Ureter (tissue), 1 donor: ENCODE results near the gene MAP2K5. TPM values are rescaled to one million over a fixed set of nuclear protein-coding genes. Genes with fewer than 3 reads are reported as not detected.

ENCODE experiments used
- DNase-seq: peaks from one replicate; pipeline ENCODE4 v3.0.0-alpha.2; 2020; ENCODE audit warnings: low spot score
- total RNA-seq: library from RNA; stranded (reverse); gene quantifications from one replicate; pipeline ENCODE4 v1.2.4, GENCODE V29; 2023
- donor health status: DM: yes; HTN: yes; CAD: no.

Gene MAP2K5
- total RNA-seq, 1 donor from 2014 or later = 31.1 TPM

DNA sequence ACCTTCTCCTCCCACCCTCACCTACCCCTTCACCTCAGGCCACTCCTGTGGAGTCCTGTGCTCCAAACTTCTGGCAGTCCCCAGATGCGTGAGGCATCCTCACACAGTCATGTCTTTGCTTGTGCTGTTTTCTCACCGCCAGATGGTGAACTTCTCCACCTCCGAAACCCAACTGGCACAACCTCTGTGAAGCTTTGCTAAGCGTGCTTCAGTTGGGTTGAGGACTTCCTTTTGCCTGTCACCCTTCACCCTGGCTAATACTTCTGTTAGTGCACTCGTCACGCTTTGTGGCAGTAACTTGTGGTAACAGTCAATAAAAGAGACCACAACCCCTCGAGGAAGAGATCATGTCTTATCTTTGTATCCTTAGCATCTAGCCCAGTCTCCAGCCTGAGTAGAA lies 240.8 kb downstream of the MAP2K5 start:
- no peak for DNase-seq

DNA sequence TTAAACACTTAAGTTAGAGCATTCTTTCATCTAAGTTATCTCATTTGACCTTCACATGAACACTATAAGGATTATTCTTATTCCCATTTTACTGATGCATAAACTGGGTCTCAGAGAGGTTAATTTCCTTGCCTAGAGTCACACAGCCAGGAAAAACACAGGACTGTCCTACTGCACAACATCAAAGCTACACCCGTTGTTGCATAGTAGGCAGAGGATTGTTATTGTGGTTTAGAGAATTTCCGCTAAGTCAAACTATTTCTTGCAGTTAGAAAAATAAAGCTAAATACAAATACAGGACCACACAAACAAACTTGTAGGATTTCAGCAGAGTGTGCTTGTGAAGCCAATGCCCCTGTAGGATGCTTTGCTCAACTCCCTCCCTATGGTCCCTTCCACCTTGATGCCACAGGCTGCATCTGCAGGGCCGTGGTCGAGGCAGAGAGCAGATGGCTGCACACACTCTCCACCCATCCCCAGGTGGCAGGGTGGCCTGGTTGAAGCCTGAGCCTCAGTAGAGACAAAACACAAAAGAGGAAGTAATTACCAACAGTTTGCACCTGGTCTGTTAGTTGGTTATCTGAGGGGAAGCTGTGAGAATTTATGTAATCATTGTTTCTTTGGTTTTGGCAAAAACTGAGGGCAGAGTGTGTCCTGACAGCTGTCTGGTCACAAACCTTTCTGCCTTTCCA lies 241.7 kb downstream of the MAP2K5 start:
- DNase-seq = no peak

DNA sequence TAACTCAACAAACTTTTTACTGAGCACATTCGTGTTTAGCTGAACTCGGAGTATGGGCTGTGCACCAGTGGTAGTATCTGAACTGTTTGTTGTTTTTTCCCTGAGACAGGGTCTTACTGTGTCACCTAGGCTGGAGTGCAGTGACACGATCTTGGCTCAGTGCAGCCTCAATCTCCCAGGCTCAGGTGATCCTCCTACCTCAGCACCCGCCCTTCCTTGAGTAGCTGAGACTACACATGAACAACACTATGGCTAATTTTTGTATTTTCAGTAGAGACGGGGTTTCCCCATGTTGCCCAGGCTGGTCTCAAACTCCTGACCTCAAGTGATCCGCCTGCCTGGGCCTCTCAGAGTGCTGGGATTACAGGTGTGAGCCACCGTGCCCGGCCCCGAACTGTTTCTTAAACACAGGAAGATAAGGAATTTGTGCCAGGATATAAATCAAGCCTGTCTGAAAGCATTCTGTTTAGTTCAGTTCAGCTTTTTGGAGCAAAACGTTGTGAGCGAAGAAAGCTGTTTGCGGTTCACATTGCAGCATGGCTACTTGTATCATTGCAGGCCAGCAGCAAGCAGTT lies 242.4 kb downstream of the MAP2K5 start:
- DNase-seq = no peak

DNA sequence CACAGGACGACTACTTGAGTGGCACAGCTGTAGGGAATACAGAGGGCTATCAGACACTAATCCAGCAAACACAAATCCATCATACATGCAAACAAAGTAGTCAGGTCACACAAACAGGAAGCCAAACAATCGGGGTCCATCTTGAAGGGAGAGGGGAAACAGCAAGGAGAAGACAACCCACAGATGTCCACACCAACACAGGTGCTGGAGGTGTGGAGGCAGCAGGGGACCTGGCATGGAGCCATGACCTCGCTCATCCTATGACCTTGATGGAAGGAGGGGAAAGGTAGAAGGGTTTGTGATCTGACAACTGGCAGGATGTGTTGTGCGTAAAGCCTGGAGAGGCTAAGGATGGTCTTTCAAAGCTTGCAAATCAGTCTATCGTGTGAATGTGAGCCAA lies 242.9 kb downstream of the MAP2K5 start:
- DNase-seq = no peak

DNA sequence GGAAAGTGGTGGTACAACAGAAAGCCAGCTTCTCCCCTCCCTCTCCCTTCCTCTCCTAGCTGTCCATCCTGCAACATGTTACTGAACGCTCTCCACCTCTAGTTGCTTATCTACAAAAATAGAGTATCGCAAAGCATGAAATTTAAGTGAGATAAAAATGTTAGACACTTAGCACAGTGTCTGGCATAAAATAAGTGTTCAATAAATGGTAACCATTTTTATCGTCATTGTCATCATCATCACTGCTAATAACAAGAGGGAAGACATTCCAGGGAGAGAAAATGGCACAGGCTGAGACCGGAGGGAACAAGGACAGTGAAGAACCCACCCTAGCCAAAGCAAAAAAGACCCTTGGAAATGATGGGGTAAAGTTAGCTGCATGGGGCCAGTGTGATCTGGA lies 244.1 kb downstream of the MAP2K5 start:
- no peak for DNase-seq

DNA sequence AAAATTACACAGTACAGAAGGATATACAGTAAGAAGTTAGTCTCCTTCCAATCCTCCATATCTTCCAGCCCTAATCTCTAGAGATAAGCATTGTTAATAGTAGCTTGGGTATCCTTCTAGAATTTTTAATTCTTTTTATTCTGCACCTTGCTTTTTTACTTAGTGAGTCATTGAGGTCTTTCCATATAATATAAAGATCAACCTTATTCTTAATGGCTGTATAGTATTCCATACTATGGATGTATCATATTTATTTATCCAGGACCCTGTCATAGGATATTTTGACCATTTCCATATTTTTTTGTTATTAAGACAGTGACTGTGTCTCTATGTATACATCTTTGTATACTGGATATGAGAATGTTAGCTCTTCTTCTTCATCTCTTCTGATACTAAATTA lies 246.5 kb downstream of the MAP2K5 start:
- DNase-seq = no peak

DNA sequence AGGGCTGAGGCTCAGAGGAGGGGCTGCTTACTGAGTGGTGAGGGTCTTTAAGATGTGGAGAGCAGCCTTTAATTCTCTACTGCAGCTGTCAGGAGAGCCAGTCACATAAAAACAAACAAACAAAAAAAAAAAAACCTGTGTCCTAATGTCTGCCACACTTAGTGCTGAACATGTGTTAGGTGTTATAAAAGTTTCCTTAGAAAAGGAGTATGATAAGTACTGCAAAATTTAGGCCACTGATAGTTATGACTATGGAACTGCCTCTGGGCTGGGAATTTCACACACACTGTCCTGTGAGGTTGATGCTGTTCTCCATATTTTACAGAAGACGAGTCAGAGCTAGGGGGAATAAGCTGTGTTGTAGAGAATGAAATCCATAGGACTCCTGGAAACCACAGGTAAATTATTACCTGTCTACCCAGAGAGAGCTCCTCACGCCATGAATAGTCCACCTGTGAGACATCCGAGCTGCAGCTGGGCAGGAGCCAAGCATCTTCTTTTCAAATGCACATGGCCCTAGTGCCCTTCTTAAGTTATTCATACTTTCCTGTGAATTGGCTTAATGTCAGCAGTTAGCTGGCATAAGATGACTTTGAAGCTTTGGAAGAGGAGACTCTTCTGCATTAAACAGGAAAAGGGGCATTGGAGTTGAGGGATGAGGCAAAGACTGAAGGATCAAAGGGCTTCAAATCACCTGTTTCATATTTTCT lies 248.3 kb downstream of the MAP2K5 start:
- DNase-seq = no peak

DNA sequence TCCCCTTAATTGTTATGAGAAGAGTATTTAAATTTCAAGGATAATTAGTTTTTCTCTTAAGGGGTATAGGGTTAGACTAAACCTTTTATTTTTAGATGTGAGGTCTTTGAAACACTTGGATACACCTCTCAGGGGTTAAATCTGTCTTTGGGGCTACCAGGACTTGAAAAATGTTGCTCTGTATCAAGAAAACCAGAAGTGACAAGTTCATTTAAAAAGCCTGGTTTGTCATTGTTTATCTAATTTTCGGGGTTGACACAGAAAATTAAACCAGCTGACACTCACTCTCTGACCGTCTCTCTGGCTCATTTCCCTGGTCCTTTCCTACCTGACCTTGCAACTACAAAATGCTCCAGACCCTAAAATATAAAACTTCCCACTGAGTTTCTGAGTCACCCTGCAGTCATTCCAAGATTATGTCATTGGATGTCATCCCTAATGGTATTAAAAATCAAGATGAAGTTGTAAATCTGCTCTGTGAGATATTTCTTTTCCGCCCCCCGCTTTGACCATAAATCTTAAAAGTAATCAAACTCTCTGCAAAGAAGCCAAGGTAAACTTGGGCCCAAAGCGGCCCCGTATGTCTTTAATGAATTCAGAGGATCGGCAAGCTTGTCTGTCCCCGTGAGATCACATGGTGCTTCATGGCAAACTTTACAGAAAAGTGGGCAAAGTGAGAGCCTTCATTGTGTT lies 249.9 kb downstream of the MAP2K5 start:
- no peak for DNase-seq

DNA sequence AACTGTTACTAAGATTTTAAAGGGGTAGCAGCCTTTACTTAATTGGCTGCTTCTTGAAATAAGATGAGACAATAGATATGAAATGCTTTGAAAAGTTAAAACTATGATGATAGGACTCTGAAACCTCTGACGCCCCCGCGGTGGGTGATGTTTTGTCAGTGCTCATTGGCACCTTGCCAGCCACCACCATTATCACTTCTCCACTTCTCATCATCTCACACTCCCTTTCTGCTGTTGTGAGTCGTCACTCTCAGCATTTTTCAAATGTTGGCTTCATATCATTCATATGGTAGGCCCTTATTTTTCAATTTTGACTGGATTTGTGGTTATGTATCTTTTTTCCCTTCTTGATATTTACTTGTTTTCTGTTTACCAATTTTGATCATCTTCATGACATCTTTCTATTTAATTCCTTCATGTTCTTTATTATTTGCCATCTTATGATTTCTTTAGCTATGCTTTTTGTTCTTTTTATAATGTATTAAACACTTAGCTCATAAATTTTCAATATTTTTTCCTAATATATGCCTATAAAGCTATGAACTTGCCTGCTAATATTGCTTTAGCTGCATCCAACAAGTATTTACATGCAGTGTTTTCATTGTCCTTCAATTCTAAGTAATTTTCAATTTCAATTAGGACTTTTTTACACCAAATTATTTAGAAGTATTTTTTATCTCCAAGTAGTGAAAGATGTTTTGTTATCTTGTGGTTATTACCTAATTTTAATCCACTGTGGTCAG lies 252.5 kb downstream of the MAP2K5 start:
- DNase-seq = no peak

DNA sequence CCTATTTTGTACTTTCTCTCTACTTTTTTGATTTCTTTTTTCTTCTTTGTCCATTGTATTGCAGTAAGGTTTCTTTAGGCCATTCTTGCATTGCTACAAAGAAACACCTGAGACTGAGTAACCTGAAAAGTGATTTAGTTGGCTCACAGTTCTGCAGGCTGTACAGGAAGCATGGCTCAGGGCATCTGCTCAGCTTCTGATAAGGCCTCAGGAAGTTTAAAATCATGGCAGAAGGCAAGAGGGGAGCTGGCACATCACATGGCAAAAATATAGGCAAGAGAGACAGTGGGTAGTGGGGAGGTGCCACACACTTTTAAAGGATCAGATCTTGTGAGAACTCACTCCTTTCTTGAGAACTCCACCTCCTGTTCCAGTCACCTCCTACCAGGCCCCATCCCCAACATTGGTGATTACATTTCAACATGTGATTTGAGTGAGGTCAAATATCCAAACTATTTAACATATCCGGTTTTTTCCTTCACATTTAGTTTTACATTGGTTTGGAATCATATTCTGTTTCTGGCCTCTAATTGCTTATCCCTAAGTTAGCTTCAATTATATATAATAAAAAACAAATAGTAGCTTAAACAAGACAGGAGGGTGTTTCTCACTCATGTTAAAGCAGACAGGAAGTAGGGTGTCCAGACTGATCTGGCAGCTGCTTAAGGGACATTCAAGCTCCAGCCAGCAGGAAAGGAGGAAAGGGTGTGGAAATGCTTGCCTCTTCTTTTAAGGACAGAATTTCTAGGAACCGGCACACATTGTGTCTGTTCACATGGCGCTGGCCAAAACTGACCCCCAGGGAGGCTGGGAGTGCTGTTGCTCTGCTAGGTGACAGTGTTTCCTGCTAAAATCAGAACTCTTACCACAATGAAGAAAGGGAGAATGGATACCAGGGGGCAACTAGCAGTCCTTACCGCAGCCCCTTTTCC lies 254.0 kb downstream of the MAP2K5 start:
- DNase-seq = no peak

DNA sequence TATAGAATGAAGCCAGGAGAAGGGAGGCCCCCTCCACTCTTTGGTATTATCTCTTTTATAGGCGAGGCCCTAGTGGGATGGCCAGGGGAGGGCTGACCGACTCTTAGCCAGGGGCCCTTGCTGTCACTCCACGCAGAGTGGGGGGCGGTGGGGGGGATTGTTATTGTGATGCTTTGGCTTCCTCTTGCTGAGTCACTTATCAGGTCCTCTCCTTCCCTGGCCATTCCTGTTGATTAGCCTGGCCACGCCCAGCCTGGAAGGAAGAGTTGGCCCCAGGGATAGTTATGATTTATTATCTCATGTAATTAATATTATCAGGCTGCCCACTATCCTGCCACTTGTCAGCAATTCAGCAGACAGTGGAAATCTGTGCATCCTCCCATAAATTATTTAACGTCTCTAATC lies 257.3 kb downstream of the MAP2K5 start:
- no peak for DNase-seq

DNA sequence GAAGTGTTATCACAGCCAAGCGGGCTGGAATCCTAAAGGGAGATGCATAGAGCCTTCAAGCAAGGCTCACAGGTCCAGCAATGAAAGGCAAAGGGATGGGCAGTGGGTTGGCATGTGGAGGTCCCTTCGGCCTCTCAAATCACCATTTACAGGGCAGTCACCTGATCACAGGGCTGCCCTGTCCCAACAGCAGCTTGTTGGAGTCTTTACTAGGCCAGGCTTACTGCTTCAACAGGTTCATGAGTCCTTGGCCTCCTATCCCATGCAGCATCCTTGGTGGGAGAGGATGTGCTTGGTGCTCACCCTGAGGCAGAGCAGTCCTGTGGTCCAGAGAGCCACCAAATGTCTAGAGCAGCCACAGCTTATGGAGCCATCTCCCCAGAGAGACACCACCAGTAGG lies 258.6 kb downstream of the MAP2K5 start:
- no peak for DNase-seq

DNA sequence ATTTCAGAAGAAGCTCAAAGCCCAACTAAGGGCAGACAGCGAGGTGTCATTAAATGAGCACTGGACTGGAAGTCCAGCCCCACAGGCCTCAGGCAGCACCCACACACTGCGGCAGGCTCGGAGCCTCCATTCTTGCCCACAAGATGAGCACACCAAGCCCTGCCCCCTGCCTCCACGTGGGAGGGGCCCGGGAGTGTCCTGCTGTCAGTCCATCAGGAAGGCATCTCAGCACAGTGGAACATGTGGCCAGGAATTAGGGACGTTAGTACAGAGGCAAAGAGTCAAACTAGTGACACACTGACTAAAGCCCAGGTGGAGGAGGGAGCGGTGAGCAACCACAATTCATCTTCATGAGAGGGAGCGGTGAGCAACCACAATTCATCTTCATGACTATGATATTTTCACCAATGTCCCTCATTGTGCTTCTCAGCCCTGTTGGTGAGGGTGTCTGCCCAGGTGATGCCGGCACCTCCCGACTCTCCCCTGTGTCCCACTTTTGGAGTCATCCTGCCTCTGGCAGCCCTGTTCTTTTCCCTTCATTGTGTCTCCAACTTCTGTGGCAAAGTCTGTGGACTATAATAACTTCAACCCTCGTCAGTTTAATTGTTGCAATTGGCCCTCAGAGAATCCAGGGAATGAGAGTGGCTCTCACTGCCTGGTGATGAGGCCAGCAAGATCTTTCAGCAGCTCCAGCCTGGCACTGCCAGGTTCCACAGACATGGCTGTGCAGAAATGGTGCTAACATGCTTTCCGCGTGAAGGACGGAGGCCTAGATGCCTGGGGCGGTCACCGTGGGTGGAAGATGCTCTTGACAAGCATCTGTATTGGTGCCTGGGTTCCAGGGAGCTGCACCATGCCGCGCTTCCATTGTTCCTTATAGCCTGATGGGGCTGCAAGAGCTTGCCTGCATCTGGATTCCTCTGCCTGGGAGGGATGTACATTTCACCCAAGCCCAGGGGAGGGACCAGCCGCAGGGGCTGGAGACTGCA lies 259.7 kb downstream of the MAP2K5 start:
- no peak for DNase-seq

DNA sequence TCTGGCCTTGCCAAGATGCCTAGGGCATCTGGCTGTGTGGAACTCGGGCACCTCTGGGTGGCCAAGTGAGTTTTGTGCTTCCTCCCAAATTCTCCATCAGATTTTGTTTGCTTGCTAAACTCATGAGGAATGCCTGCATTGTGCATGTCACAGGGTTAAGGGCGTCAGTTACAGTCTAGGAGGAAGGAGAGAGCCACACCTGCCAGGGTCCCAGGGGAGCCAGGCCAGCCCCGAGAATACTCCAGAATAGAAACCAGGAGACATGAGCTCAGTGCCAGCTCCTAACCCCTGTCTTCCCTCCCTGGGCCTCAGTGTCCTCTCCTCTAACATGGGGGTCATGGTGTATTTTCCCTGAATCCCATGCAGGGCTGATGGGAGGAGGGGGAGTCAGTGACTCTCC lies 260.8 kb downstream of the MAP2K5 start:
- DNase-seq = no peak

DNA sequence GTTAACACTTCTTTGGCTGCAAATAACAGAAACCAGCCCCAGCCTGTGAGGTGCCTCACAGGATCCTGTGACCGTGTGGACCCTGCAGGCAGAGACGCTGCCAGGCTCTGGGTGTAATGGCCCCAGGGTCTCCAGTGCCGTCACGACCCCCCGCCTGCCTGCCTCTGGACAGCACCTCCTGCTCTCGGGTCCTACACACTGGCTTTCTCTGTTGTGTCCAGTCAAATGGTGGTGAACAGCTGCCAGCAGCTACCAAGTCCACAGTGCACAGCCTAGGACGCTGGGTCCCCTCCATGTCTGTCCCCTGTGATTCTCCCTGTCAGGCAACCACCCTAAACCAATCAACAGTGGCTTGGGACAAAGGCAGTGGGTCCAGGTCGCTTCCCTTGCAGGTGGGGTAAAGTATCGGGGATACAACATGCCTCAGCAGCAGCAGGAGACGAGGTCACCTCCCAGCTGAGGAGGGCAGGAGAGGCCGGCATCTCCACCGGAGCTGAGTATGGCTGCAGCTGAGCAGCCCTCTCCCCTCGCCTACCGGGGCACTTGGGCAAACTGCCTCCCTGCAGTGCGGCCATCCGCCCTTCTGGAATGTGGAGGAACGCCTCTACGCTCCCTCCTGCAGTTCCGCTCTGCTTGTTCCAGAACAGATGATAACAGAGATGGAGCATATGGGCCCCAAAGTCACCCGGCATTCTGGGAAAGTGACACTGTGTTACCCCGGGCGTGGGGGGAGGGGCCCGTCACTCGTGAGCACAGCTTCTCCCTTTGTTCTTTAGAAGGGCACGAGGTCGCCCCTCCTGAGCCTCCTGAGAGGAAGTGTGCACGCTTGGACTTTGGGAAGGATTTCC lies 261.7 kb downstream of the MAP2K5 start:
- DNase-seq = no peak

DNA sequence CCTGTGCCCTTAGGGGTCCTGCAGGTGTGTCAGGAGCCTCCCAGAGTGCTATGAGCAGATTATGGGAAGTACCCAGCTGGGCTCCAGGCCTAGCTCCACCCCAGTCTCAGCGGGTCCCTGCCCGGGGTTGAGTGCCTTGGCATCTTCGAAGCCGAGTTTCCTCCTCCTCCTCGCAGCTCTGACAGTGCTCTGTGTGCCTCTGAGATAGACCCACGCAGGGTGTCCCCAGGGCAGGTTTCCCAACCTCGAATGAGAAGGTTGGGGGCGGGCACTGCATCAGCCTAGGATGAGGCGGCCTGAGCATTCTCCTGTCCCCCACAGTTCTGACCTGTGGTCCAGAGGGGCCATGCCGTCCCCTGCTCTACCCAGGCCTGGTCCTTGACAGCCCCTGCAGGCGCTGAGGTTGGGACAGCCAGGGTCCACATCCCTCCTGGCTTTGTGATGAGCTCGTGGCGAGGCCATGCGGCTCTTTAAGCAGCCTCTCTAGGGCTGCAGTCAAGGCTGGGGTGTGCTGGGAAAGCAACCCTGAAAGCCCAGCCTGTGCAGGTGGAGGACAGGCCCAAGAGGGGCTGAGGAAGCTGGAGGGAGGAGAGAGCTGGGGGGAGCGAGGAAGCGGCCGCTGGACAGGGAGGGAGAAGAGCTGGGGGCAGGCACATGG lies 262.6 kb downstream of the MAP2K5 start:
- DNase-seq = no peak

DNA sequence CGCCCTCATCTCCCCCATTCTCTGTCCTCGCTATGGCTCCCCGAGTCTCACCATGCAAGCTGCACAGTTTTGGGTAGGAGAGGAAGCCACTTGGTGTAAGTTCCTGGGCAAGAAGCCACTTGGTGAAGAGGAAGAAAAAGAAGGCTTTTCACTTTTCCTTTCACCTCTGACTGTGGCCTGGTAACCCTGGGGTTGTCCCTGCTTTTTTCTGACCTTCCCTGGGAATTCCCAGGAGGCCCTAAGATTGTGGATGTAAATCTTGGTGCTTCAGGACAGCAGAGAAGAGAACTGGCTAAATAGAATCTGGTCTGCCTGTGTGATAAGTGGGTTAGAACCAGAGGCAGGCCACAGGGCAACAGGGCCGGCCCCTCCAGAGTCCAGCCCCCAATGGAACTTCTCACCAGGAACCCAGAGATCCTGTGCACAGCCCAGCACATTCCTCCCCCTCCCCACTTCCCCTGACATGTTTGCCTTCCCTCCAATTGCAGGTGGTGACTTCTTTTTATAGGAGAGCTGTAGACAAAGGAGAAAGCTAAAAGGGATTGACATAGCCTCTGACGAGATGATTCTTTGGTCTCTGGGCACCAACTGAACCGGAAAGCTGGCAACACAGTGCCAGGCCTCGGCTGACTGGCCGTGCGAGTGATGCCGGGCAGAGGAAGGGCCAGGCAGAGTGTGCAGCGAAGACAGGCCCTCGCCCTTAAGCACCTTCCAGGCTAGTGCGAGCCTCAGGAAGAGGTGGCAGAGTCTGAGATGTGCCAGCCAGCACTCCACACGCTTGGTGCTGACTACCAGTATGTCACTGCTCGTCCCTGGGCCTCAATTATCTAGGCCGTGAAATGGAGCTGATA lies 263.4 kb downstream of the MAP2K5 start:
- no peak for DNase-seq
